T-helper 1 cell treated with Interleukin-12 subunit alpha and Interleukin-12 subunit beta and Interleukin-4 antibody, amounts not matched to agents 30 μg/mL and 1 μg/mL, for 36 hours (primary cell): Measurements from ENCODE around the gene GREB1L.

ENCODE experiments used
- H3K27ac Mint-ChIP-seq: one replicate; pipeline ENCODE4 v1.8.0; 2021; ENCODE audit warnings: mild to moderate bottlenecking, mixed read lengths
- H3K27me3 Mint-ChIP-seq: one replicate; pipeline ENCODE4 v1.8.0; 2021; ENCODE audit warnings: low read depth, mixed read lengths
- H3K36me3 Mint-ChIP-seq: one replicate; pipeline ENCODE4 v1.8.0; 2021; ENCODE audit warnings: low read depth, mixed read lengths
- H3K4me1 Mint-ChIP-seq: one replicate; pipeline ENCODE4 v1.8.0; 2021; ENCODE audit warnings: low read depth, mixed read lengths
- H3K4me3 Mint-ChIP-seq: one replicate; pipeline ENCODE4 v1.8.0; 2021; ENCODE audit warnings: mild to moderate bottlenecking, moderate library complexity, mixed read lengths
- H3K9me3 Mint-ChIP-seq: one replicate; pipeline ENCODE4 v1.8.0; 2021; ENCODE audit warnings: mixed read lengths

The GREB1L gene

GRCh38 chr18:21389903-21390302, 147.9 kb downstream of the GREB1L start:
- Mint-ChIP-seq H3K36me3 (no peaks in the 10 kb centered on the region), H3K27me3 (peaks cover 4% of the 10 kb centered on the region), H3K4me3 (no peak overlapping the region), H3K27ac (no peak overlapping the region), H3K9me3 (no peaks in the 10 kb centered on the region), H3K4me1 (no peaks in the 10 kb centered on the region)

- Mint-ChIP-seq H3K36me3 (no peaks in the 10 kb centered on the region), H3K4me1 (no peaks in the 10 kb centered on the region), H3K4me3 (no peak overlapping the region), H3K9me3 (no peaks in the 10 kb centered on the region), H3K27ac (no peak overlapping the region), H3K27me3 (no peaks in the 10 kb centered on the region)
Measured at GRCh38 chr18:21391074-21391673, 149.1 kb downstream of the GREB1L start.

GRCh38 chr18:21393986-21394385, 152.0 kb downstream of the GREB1L start:
- H3K9me3 Mint-ChIP-seq = no peaks in the 10 kb centered on the region
- H3K36me3 Mint-ChIP-seq = no peaks in the 10 kb centered on the region
- no peak overlapping the region for H3K4me3 Mint-ChIP-seq
- H3K27ac Mint-ChIP-seq = no peak overlapping the region
- no peaks in the 10 kb centered on the region for H3K27me3 Mint-ChIP-seq
- no peaks in the 10 kb centered on the region for H3K4me1 Mint-ChIP-seq

- Mint-ChIP-seq H3K36me3 (no peaks in the 10 kb centered on the region), H3K27me3 (peaks cover 3% of the 10 kb centered on the region)
Measured at GRCh38 chr18:21398121-21398520, 156.1 kb downstream of the GREB1L start.

GRCh38 chr18:21402272-21402671, 160.2 kb downstream of the GREB1L start:
- Mint-ChIP-seq H3K27me3 (peaks cover 3% of the 10 kb centered on the region), H3K27ac (no peak overlapping the region), H3K4me3 (no peak overlapping the region), H3K36me3 (no peaks in the 10 kb centered on the region), H3K4me1 (no peaks in the 10 kb centered on the region), H3K9me3 (no peaks in the 10 kb centered on the region)

More at GRCh38 chr18:21398121-21398520, 156.1 kb downstream of the GREB1L start:
- Mint-ChIP-seq H3K27ac (no peak overlapping the region), H3K4me3 (no peak overlapping the region), H3K4me1 (no peaks in the 10 kb centered on the region), H3K9me3 (no peaks in the 10 kb centered on the region)

GRCh38 chr18:21404426-21404825, 162.4 kb downstream of the GREB1L start:
- peaks cover 3% of the 10 kb centered on the region for H3K27me3 Mint-ChIP-seq
- H3K4me3 Mint-ChIP-seq = no peak overlapping the region
- H3K9me3 Mint-ChIP-seq = no peaks in the 10 kb centered on the region
- no peaks in the 10 kb centered on the region for H3K36me3 Mint-ChIP-seq
- H3K27ac Mint-ChIP-seq = no peak overlapping the region
- no peaks in the 10 kb centered on the region for H3K4me1 Mint-ChIP-seq

GRCh38 chr18:21406116-21406515, 164.1 kb downstream of the GREB1L start:
- H3K27me3 Mint-ChIP-seq = no peaks in the 10 kb centered on the region
- H3K4me3 Mint-ChIP-seq = no peak overlapping the region
- no peak overlapping the region for H3K27ac Mint-ChIP-seq
- no peaks in the 10 kb centered on the region for H3K9me3 Mint-ChIP-seq
- no peaks in the 10 kb centered on the region for H3K36me3 Mint-ChIP-seq
- no peaks in the 10 kb centered on the region for H3K4me1 Mint-ChIP-seq

GRCh38 chr18:21408681-21409080, 166.6 kb downstream of the GREB1L start:
- H3K4me1 Mint-ChIP-seq = no peaks in the 10 kb centered on the region
- no peaks in the 10 kb centered on the region for H3K27me3 Mint-ChIP-seq
- no peaks in the 10 kb centered on the region for H3K9me3 Mint-ChIP-seq
- no peak overlapping the region for H3K27ac Mint-ChIP-seq
- no peak overlapping the region for H3K4me3 Mint-ChIP-seq
- no peaks in the 10 kb centered on the region for H3K36me3 Mint-ChIP-seq

- H3K4me1 Mint-ChIP-seq = no peaks in the 10 kb centered on the region
- no peaks in the 10 kb centered on the region for H3K27me3 Mint-ChIP-seq
- no peaks in the 10 kb centered on the region for H3K9me3 Mint-ChIP-seq
- H3K4me3 Mint-ChIP-seq = no peak overlapping the region
- H3K36me3 Mint-ChIP-seq = no peaks in the 10 kb centered on the region
- H3K27ac Mint-ChIP-seq = no peak overlapping the region
Measured at GRCh38 chr18:21433436-21433835, 191.4 kb downstream of the GREB1L start.

GRCh38 chr18:21439431-21439846, 197.4 kb downstream of the GREB1L start:
- H3K9me3 Mint-ChIP-seq = no peaks in the 10 kb centered on the region
- H3K4me1 Mint-ChIP-seq = no peaks in the 10 kb centered on the region
- no peak overlapping the region for H3K27ac Mint-ChIP-seq
- no peaks in the 10 kb centered on the region for H3K36me3 Mint-ChIP-seq
- no peak overlapping the region for H3K4me3 Mint-ChIP-seq
- peaks cover 17% of the 10 kb centered on the region for H3K27me3 Mint-ChIP-seq

- Mint-ChIP-seq H3K9me3 (no peaks in the 10 kb centered on the region), H3K4me3 (no peak overlapping the region), H3K27ac (no peak overlapping the region), H3K27me3 (peaks cover 17% of the 10 kb centered on the region), H3K4me1 (no peaks in the 10 kb centered on the region), H3K36me3 (no peaks in the 10 kb centered on the region)
Measured at GRCh38 chr18:21441670-21442069, 199.6 kb downstream of the GREB1L start.

GRCh38 chr18:21443776-21444464, 201.9 kb downstream of the GREB1L start:
- peaks cover 22% of the 10 kb centered on the region for H3K27me3 Mint-ChIP-seq
- no peak overlapping the region for H3K27ac Mint-ChIP-seq
- no peaks in the 10 kb centered on the region for H3K36me3 Mint-ChIP-seq
- H3K4me1 Mint-ChIP-seq = no peaks in the 10 kb centered on the region
- no peaks in the 10 kb centered on the region for H3K9me3 Mint-ChIP-seq
- no peak overlapping the region for H3K4me3 Mint-ChIP-seq

GRCh38 chr18:21444465-21445212, 202.6 kb downstream of the GREB1L start:
- peaks cover 25% of the 10 kb centered on the region for H3K27me3 Mint-ChIP-seq
- no peak overlapping the region for H3K4me3 Mint-ChIP-seq
- no peak overlapping the region for H3K27ac Mint-ChIP-seq
- no peaks in the 10 kb centered on the region for H3K9me3 Mint-ChIP-seq
- no peaks in the 10 kb centered on the region for H3K36me3 Mint-ChIP-seq
- H3K4me1 Mint-ChIP-seq = no peaks in the 10 kb centered on the region

GRCh38 chr18:21448299-21448698, 206.3 kb downstream of the GREB1L start:
- Mint-ChIP-seq H3K4me1 (no peaks in the 10 kb centered on the region), H3K27ac (no peak overlapping the region), H3K36me3 (no peaks in the 10 kb centered on the region)

More at GRCh38 chr18:21448299-21448698, 206.3 kb downstream of the GREB1L start:
- Mint-ChIP-seq H3K27me3 (peaks cover 18% of the 10 kb centered on the region), H3K4me3 (no peak overlapping the region), H3K9me3 (no peaks in the 10 kb centered on the region)
